NB4 (cell line): Measurements from ENCODE around the gene CHRM2.

ENCODE experiments used
- DNase-seq: peaks from one replicate; pipeline ENCODE4 v3.0.0; 2010; ENCODE audit warnings: low read depth
- H3K4me3 ChIP-seq: one replicate; pipeline ENCODE4 v1.5.1; 2011; ENCODE audit warnings: mild to moderate bottlenecking, low read depth, low read length, moderate library complexity
- MYC ChIP-seq: IDR thresholded peaks from 2 replicates; pipeline ENCODE4 v1.6.1; 2011; ENCODE audit warnings: low read depth, low read length
- POLR2A ChIP-seq: IDR thresholded peaks from 2 replicates; pipeline ENCODE4 v1.6.1; 2011; ENCODE audit warnings: mild to moderate bottlenecking; ENCODE audit not compliant: insufficient read length; ENCODE audit errors: extremely low read depth
- TF ChIP-seq, protein P1 (sequence below): IDR thresholded peaks from one replicate; pipeline ENCODE4 v1.5.1; 2012; ENCODE audit warnings: low read depth, low read length
- TF ChIP-seq, protein P2 (sequence below): IDR thresholded peaks from 2 replicates; pipeline ENCODE4 v1.6.1; 2011; ENCODE audit warnings: low read depth, low read length

The CHRM2 gene

DNA sequence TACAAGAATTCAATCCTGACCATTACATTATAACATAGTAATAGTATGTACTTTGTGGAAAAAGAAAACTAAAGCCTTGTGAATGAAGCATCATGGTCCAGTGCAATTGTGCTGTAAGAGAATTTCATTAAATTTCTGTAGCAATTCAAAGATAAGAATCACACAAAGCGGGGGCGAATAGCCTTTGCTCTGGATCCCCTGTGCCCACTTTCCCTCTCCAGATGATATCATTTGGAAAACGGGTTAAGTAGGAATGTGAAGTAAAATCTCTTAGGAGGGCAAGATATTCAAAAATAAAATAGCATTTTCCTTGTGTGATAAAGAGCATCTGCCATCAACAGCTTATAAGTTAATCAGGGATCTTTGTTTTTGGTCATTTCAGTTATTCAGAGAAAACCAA, 177.1 kb downstream of the CHRM2 start:
- no peak overlapping the region for H3K4me3 ChIP-seq
- TF ChIP-seq, protein P1, sequence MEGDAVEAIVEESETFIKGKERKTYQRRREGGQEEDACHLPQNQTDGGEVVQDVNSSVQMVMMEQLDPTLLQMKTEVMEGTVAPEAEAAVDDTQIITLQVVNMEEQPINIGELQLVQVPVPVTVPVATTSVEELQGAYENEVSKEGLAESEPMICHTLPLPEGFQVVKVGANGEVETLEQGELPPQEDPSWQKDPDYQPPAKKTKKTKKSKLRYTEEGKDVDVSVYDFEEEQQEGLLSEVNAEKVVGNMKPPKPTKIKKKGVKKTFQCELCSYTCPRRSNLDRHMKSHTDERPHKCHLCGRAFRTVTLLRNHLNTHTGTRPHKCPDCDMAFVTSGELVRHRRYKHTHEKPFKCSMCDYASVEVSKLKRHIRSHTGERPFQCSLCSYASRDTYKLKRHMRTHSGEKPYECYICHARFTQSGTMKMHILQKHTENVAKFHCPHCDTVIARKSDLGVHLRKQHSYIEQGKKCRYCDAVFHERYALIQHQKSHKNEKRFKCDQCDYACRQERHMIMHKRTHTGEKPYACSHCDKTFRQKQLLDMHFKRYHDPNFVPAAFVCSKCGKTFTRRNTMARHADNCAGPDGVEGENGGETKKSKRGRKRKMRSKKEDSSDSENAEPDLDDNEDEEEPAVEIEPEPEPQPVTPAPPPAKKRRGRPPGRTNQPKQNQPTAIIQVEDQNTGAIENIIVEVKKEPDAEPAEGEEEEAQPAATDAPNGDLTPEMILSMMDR = no peak
- TF ChIP-seq, protein P2, sequence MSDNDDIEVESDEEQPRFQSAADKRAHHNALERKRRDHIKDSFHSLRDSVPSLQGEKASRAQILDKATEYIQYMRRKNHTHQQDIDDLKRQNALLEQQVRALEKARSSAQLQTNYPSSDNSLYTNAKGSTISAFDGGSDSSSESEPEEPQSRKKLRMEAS = no peak
- no peak for TF ChIP-seq POLR2A
- no peak for TF ChIP-seq MYC
- DNase-seq = no peak

DNA sequence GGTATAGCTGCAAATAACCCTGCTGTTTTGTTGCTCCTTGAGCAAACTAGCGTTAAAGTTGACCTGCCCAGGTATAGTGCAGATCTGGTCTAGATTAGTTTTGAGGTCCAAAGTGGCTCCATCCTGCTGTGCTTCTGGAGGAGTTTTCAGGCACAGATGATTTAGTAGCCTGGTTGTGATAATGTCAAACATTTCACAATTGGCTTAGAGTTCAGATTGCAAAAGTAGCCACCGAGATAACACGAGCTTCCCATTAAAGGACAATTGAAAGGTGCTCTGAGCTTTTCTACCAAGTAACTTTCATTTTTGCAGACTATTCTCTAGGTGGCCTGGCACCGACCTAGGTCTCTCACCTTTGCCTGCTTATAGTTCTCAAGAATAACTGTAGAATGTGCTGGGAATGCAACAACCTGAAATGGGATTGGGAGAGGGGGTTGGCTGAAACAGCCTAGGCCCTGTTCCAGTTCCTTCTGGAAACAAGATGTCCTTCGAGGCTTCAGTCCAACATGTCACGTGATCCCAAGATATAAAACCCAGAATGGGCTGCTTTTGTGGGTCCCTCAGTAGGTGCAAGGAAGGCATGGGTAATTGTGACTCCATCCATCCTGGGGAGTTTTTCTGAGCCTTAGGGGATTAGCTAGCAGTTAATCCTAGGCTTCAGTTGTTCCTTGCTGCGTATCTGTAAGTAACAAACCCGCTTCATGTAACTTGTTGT, 201.0 kb downstream of the CHRM2 start:
- no peak for TF ChIP-seq POLR2A
- TF ChIP-seq, protein P2 = no peak
- TF ChIP-seq MYC = no peak
- TF ChIP-seq, protein P1 = no peak
- DNase-seq = no peak

More for the DNA sequence above, 201.0 kb downstream of the CHRM2 start:
- no peak overlapping the region for H3K4me3 ChIP-seq
